Large intestine (tissue), 3 donors: ENCODE data around the gene FOXO3. TPM values are rescaled to one million over a fixed set of nuclear protein-coding genes. Genes with fewer than 3 reads are reported as not detected.

Experiments
- DNase-seq, 2 donors: peaks; one replicate each; pipeline versions ENCODE4 v3.0.0 to v3.0.0-alpha.2; 2013
- H3K27ac ChIP-seq: one replicate; pipeline ENCODE4 v1.5.1; 2013; ENCODE audit warnings: low read length
- H3K27me3 ChIP-seq: 2 replicates; pipeline ENCODE4 v1.6.1; 2013; ENCODE audit warnings: low read length; ENCODE audit not compliant: control insufficient read depth, insufficient read depth
- H3K36me3 ChIP-seq: 2 replicates; pipeline ENCODE4 v1.6.1; 2013; ENCODE audit warnings: low read length; ENCODE audit not compliant: control insufficient read depth, insufficient read depth
- H3K4me1 ChIP-seq: one replicate; pipeline ENCODE4 v1.6.1; 2013; ENCODE audit warnings: low read length; ENCODE audit not compliant: control insufficient read depth, insufficient read depth
- H3K4me3 ChIP-seq: one replicate; pipeline ENCODE4 v1.5.1; 2013; ENCODE audit warnings: low read length
- H3K9me3 ChIP-seq: one replicate; pipeline ENCODE4 v1.6.1; 2013; ENCODE audit warnings: mild to moderate bottlenecking, low read depth, low read length, moderate library complexity; ENCODE audit not compliant: control insufficient read depth
- WGBS: methylation state at CpG from one replicate; pipeline ENCODE4 v1.1.5; 2013; ENCODE audit warnings: low lambda C conversion rate; ENCODE audit not compliant: insufficient coverage; 5-methylcytosine and 5-hydroxymethylcytosine counted together
- polyA plus RNA-seq: library from polyadenylated mRNA; unstranded; fragments of 120-200 nt; gene quantifications from one replicate; pipeline ENCODE4 v1.2.1, GENCODE V29; 2013

The FOXO3 gene
- polyA plus RNA-seq, 1 donor = 39.9 TPM

GRCh38 chr6:108575905-108576494 is 15.3 kb downstream of the FOXO3 start:
- H3K27ac ChIP-seq = peak overlapping the region; percentile 26
- no peak overlapping the region for H3K4me3 ChIP-seq
- peaks cover 32% of the 10 kb centered on the region for H3K4me1 ChIP-seq
- no peaks in the 10 kb centered on the region for H3K9me3 ChIP-seq
- peaks cover 26% of the 10 kb centered on the region for H3K36me3 ChIP-seq
- WGBS = no CpG with 5 or more reads among the region's 2 CpGs
- no peaks in the 10 kb centered on the region for H3K27me3 ChIP-seq
- DNase-seq = peak in 1 of 2 donors; percentile 58

GRCh38 chr6:108576709-108577108 is 16.0 kb downstream of the FOXO3 start:
- H3K9me3 ChIP-seq = no peaks in the 10 kb centered on the region
- H3K27ac ChIP-seq = peak overlapping the region; percentile 26
- H3K4me1 ChIP-seq = peaks cover 34% of the 10 kb centered on the region
- H3K4me3 ChIP-seq = no peak overlapping the region
- 50% methylated on average over 1 of the region's 1 CpG for WGBS
- DNase-seq = peak in 1 of 2 donors; percentile 60
- no peaks in the 10 kb centered on the region for H3K27me3 ChIP-seq
- H3K36me3 ChIP-seq = peaks cover 19% of the 10 kb centered on the region

- no peak overlapping the region for H3K4me3 ChIP-seq
- peaks cover 34% of the 10 kb centered on the region for H3K4me1 ChIP-seq
- no CpG with 5 or more reads among the region's 4 CpGs for WGBS
- no peaks in the 10 kb centered on the region for H3K9me3 ChIP-seq
- peak overlapping the region; percentile 33 for H3K27ac ChIP-seq
- no peak for DNase-seq
- no peaks in the 10 kb centered on the region for H3K27me3 ChIP-seq
- peaks cover 11% of the 10 kb centered on the region for H3K36me3 ChIP-seq
Observed at GRCh38 chr6:108578166-108578565, 17.4 kb downstream of the FOXO3 start.

GRCh38 chr6:108578595-108579327 is 18.0 kb downstream of the FOXO3 start:
- Histone ChIP-seq H3K27ac (peak overlapping the region; percentile 47), H3K4me1 (peaks cover 34% of the 10 kb centered on the region), H3K9me3 (no peaks in the 10 kb centered on the region), H3K27me3 (no peaks in the 10 kb centered on the region), H3K36me3 (peaks cover 9% of the 10 kb centered on the region), H3K4me3 (no peak overlapping the region)
- no CpG with 5 or more reads among the region's 9 CpGs for WGBS
- DNase-seq = peak; percentile 82 to 90

- Histone ChIP-seq H3K36me3 (peaks cover 9% of the 10 kb centered on the region), H3K27ac (peak overlapping the region; percentile 47), H3K27me3 (no peaks in the 10 kb centered on the region), H3K9me3 (no peaks in the 10 kb centered on the region), H3K4me1 (peaks cover 34% of the 10 kb centered on the region), H3K4me3 (no peak overlapping the region)
- no peak for DNase-seq
- no CpG with 5 or more reads among the region's 2 CpGs for WGBS
Observed at GRCh38 chr6:108579328-108579721, 18.6 kb downstream of the FOXO3 start.

GRCh38 chr6:108580646-108581045 is 19.9 kb downstream of the FOXO3 start:
- Histone ChIP-seq H3K36me3 (peaks cover 9% of the 10 kb centered on the region), H3K27me3 (no peaks in the 10 kb centered on the region), H3K4me1 (peaks cover 36% of the 10 kb centered on the region), H3K27ac (no peak overlapping the region), H3K9me3 (no peaks in the 10 kb centered on the region), H3K4me3 (no peak overlapping the region)
- WGBS = no CpG with 5 or more reads among the region's 2 CpGs
- DNase-seq = no peak

GRCh38 chr6:108581237-108581931 is 20.7 kb downstream of the FOXO3 start:
- Histone ChIP-seq H3K4me3 (no peak overlapping the region), H3K9me3 (no peaks in the 10 kb centered on the region), H3K27ac (peak overlapping the region; percentile 20), H3K36me3 (peaks cover 9% of the 10 kb centered on the region), H3K27me3 (no peaks in the 10 kb centered on the region), H3K4me1 (peaks cover 32% of the 10 kb centered on the region)
- WGBS = no CpG with 5 or more reads among the region's 3 CpGs
- peak in 1 of 2 donors; percentile 61 for DNase-seq

- Histone ChIP-seq H3K4me3 (no peak overlapping the region), H3K27me3 (no peaks in the 10 kb centered on the region), H3K36me3 (peaks cover 9% of the 10 kb centered on the region), H3K4me1 (peaks cover 30% of the 10 kb centered on the region), H3K9me3 (no peaks in the 10 kb centered on the region), H3K27ac (no peak overlapping the region)
- no CpG with 5 or more reads among the region's 1 CpG for WGBS
- no peak for DNase-seq
Observed at GRCh38 chr6:108581932-108582475, 21.3 kb downstream of the FOXO3 start.

GRCh38 chr6:108582618-108583017 is 21.9 kb downstream of the FOXO3 start:
- WGBS = no CpG with 5 or more reads among the region's 3 CpGs

GRCh38 chr6:108584323-108584722 is 23.6 kb downstream of the FOXO3 start:
- 86% methylated on average over 2 of the region's 5 CpGs for WGBS
- Histone ChIP-seq H3K36me3 (no peaks in the 10 kb centered on the region), H3K27me3 (no peaks in the 10 kb centered on the region), H3K9me3 (no peaks in the 10 kb centered on the region), H3K4me3 (no peak overlapping the region), H3K4me1 (peaks cover 32% of the 10 kb centered on the region), H3K27ac (no peak overlapping the region)
- no peak for DNase-seq

More at GRCh38 chr6:108582618-108583017, 21.9 kb downstream of the FOXO3 start:
- Histone ChIP-seq H3K9me3 (no peaks in the 10 kb centered on the region), H3K4me1 (peaks cover 30% of the 10 kb centered on the region), H3K4me3 (no peak overlapping the region), H3K36me3 (peaks cover 7% of the 10 kb centered on the region), H3K27me3 (no peaks in the 10 kb centered on the region), H3K27ac (peak overlapping the region; percentile 4)
- no peak for DNase-seq
